ENCODE results near the gene CLMN. TPM values are rescaled to one million over a fixed set of nuclear protein-coding genes. Genes with fewer than 3 reads are reported as not detected.

Gene CLMN
- total RNA-seq, 1 donor from 2014 or later = 3.9 TPM

GRCh38 chr14:95300002-95300696 lies 19.6 kb downstream of the CLMN start:
- Histone ChIP-seq H3K36me3 (ENCODE audit: control insufficient read depth, insufficient read depth, low read length) (no peaks in the 10 kb centered on the region), H3K4me3 (ENCODE audit: low read depth, low read length) (no peak overlapping the region), H3K27me3 (ENCODE audit: control insufficient read depth, insufficient read depth, low read length) (no peaks in the 10 kb centered on the region)
- DNase-seq (ENCODE audit: low read depth) (no peak), FAIRE-seq (no peak)
- TF ChIP-seq, protein P1, sequence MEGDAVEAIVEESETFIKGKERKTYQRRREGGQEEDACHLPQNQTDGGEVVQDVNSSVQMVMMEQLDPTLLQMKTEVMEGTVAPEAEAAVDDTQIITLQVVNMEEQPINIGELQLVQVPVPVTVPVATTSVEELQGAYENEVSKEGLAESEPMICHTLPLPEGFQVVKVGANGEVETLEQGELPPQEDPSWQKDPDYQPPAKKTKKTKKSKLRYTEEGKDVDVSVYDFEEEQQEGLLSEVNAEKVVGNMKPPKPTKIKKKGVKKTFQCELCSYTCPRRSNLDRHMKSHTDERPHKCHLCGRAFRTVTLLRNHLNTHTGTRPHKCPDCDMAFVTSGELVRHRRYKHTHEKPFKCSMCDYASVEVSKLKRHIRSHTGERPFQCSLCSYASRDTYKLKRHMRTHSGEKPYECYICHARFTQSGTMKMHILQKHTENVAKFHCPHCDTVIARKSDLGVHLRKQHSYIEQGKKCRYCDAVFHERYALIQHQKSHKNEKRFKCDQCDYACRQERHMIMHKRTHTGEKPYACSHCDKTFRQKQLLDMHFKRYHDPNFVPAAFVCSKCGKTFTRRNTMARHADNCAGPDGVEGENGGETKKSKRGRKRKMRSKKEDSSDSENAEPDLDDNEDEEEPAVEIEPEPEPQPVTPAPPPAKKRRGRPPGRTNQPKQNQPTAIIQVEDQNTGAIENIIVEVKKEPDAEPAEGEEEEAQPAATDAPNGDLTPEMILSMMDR (IDR thresholded peaks at IDR 0.05; ENCODE audit: insufficient read depth, low read length, severe bottlenecking) = no peak

GRCh38 chr14:95299271-95299670 lies 20.4 kb downstream of the CLMN start:
- no peaks in the 10 kb centered on the region for H3K36me3 ChIP-seq (ENCODE audit: control insufficient read depth, insufficient read depth, low read length)
- no peaks in the 10 kb centered on the region for H3K27me3 ChIP-seq (ENCODE audit: control insufficient read depth, insufficient read depth, low read length)
- FAIRE-seq (no peak), DNase-seq (ENCODE audit: low read depth) (no peak)
- H3K4me3 ChIP-seq (ENCODE audit: low read depth, low read length) = no peak overlapping the region
- TF ChIP-seq, protein P1 (IDR thresholded peaks at IDR 0.05; ENCODE audit: insufficient read depth, low read length, severe bottlenecking) = no peak

DNA sequence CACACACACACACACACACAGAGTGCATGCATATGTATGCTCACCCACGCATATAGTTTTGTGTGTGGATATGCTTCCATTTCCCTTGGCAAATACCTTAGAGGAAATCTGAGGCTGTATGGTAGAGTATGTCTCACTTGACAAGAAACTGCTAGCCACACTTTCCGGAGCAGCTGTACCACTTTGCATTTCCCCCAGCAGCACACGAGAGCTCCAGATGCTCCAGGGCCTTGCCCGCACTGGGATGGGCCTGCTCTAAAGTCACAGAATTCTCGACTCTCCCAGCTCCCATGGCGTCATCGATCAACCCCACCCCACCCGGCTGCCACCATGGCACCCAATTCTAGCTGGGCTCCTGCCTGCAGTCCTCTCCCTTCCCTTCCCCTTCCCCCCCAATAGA lies 21.9 kb downstream of the CLMN start:
- FAIRE-seq (no peak), DNase-seq (ENCODE audit: low read depth) (no peak)
- no peaks in the 10 kb centered on the region for H3K27me3 ChIP-seq (ENCODE audit: control insufficient read depth, insufficient read depth, low read length)
- TF ChIP-seq, protein P1 (IDR thresholded peaks at IDR 0.05; ENCODE audit: insufficient read depth, low read length, severe bottlenecking) = no peak
- no peak overlapping the region for H3K4me3 ChIP-seq (ENCODE audit: low read depth, low read length)
- no peaks in the 10 kb centered on the region for H3K36me3 ChIP-seq (ENCODE audit: control insufficient read depth, insufficient read depth, low read length)

GRCh38 chr14:95296966-95297365 lies 22.7 kb downstream of the CLMN start:
- H3K27me3 ChIP-seq (ENCODE audit: control insufficient read depth, insufficient read depth, low read length) = no peaks in the 10 kb centered on the region
- no peaks in the 10 kb centered on the region for H3K36me3 ChIP-seq (ENCODE audit: control insufficient read depth, insufficient read depth, low read length)
- no peak for DNase-seq (ENCODE audit: low read depth)
- TF ChIP-seq, protein P1 (IDR thresholded peaks at IDR 0.05; ENCODE audit: insufficient read depth, low read length, severe bottlenecking) = no peak
- no peak overlapping the region for H3K4me3 ChIP-seq (ENCODE audit: low read depth, low read length)
- FAIRE-seq = no peak

GRCh38 chr14:95295600-95296376 lies 23.9 kb downstream of the CLMN start:
- no peaks in the 10 kb centered on the region for H3K36me3 ChIP-seq (ENCODE audit: control insufficient read depth, insufficient read depth, low read length)
- H3K4me3 ChIP-seq (ENCODE audit: low read depth, low read length) = no peak overlapping the region
- FAIRE-seq (no peak), DNase-seq (ENCODE audit: low read depth) (no peak)
- H3K27me3 ChIP-seq (ENCODE audit: control insufficient read depth, insufficient read depth, low read length) = no peaks in the 10 kb centered on the region
- TF ChIP-seq, protein P1 (IDR thresholded peaks at IDR 0.05; ENCODE audit: insufficient read depth, low read length, severe bottlenecking) = no peak
